NCI-H345 treated with DMSO at 0.1 percent for 48 hours (cell line): Measurements from ENCODE around the gene DOCK8.
"Not testable (repeated sequence)": the region's sequence is repeated elsewhere in the genome, so short reads cannot be mapped to it uniquely, and the experiment has no call there.

Source experiments
- DNase-seq: peaks from one replicate; lab custom pipeline; 2025; ENCODE audit not compliant: unreplicated experiment; lab: John Stamatoyannopoulos, UW

The DOCK8 gene

DNA sequence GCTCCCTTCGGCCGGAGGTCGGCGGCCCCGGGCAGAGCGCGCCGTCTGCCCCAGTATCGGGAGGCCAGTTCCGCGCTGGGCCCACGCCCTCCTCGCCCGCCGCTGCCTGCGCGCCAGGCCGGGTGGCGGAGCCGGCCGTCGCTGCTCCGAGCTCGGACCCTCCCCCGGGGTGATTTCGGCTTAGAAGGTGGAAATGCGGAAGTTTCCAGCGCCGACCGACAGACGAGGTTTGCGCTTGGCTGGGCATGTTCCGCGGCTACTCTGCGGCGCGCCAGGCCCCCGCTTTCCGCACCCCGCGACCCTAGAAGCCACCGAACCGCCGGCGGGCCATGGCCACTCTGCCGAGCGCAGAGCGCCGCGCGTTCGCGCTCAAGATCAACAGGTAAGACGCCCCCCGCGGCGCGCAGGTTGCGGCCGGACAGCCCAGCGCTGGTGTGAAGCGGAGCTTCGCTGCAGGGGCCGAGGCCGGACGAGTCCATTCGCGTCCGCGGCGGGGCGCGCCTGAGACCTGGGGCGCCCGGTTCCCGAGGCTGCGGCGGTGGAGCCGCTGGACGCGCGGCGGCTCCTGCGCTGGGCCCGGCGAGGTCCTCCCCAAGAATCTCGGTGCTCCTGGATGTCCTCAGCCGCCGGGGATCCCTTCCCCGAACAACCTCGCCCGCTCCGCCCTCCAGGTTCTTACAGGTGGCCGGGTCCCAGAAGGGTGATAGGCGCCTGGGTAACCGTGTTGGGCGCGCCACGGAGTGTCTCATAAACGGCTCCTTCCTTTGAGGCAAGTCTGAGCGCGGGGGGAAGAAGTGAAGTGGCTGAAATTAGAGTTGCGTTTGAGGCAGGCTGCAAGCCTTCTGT, at the start of gene DOCK8:
Gene DOCK8, plus strand, starts transcription at position 218 of the 846 bp plus-strand sequence. Its CDS starts 112 bp downstream, at position 330.
- no peak for DNase-seq

DNA sequence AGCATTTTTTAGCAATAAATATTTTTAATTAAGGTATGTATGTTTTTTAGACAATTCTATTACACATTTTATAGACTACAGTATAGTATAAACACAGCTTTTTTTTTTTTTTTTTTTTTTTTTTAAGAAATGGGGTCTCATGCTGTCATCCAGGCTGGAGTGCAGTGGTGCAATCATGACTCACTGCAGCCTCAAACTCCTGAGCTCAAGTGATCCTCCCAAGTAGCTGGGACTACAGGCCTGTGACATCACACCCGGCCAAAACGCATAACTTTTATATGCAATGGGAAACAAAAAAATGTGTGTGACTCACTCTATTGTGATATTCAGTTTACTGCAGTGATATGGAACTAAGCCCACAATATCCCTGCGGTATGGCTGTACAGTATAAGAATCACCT, 44.9 kb upstream of the DOCK8 start:
- DNase-seq: not testable (repeated sequence)

DNA sequence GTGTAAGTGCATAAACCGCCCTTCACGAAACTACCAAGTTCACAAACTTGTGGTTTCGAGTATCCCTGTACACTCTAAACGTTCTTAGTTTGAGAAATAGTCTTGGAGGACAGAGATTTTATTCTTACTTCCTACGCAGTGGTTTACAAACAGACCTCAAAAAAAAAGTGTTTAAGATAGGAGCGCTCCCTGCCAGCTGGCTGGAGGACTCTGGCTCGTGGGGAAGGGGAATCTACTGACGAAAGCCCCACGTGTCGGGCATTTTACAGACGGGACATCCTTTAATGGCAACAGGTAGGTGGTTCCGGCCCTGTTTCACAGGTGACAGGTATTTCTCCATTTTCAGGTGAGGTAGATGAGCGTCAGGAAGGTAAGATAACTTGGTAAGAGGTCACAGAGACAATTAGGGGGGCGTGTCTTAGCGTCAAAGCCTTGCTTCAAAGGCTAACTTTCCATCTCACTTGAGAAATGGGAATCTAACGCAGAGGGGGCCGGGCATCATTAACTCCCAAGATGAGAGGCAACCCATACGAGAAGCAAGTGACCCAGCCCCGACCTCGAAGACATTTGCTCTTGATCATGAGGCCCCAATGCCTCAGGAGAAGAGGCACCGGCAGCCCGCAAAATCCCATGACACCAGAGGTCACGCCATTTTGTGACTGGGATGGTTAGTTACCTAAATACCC, 36.4 kb upstream of the DOCK8 start:
- DNase-seq: not testable (repeated sequence)

DNA sequence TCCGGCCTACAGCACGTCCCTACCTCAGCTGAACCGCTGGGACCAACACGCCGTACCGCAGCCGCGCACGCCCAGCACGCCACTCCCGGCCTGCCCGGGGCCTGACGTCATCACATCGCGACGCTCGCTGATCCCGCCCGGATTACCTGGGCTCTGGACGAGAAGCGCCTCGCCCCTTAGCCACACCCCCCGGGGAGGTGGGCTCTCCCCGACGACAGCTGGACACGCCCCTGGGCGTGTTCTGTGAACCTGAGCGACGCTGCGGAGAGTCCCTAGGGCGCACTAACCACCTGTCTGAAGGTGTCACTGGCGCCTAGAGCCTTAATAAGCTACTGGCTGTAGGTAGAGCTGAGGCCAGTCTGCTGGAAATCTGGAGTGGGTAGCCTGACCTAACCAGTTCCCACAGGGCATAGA, 35.7 kb upstream of the DOCK8 start, which contains the start of gene ZNG1A:
Gene ZNG1A, minus strand, starts transcription at position 87 of the 414 bp plus-strand sequence. CDS start 87 bp downstream, outside the sequence.
- DNase-seq: not testable (repeated sequence)

DNA sequence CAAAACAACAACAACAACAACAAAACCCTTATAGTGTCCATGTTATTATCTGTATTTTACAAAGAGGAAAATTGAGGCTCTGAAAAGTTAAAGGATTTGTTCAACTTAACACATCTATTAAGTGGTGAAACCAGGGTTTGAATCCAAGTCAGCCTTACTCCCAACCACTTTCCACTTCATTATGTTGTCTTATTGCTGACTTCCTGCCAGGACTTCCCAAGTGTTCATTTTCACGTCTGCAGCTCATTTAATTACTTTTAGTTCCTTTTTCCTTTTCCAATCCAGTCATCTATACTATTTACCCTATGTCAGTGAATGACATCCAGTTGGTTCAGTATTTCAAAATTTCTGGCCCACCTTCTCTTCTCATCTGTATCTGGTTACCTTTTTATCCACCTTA, 15.1 kb upstream of the DOCK8 start:
- not testable (repeated sequence) for DNase-seq

DNA sequence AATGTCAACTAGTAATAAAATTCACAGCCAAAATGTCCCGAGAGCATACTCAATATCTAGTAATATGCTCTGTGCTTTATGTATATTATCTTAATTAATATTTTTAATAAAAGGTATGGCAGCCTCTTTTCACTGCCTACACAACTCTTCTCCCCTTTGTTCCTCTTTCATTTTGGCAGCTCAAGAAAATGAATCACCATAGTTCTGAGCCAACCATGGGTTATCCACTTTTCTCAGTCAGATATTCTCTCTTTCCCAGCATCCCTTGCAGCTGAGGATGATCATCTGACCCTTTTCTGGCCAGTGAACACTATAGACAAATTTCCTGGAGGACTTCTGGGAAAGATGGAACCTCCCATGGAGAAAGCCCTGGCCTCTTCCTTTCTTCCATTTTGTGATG, 8.2 kb upstream of the DOCK8 start:
- no peak for DNase-seq

DNA sequence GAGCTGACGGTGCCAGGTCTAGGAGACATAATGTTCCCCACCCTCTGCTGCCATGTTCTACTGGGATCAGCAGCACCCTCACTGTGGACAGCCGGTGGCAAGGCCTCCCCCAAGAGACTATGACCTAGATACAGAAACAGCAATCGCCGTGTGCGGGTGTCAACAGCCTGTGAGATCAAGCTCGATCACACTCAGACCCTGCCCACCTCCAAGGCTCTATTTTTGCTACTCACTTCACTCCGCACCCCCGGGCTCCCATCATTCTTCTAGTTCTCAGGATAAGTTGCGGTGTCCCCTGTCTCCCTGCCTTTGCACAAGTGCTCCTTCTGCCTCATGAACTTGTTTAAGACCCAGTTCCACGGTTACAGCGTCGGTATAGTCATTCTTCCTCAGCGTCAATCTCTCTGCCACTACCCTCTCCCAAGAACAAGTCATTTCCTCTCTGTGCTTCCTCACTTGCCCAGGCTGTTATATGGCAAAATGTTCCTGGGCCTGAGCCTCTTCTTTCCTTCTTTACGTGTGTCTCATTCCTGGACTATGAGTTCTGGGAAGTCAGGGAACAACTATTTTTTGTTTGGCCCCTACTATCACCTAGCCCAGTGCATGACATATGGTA, 5.4 kb upstream of the DOCK8 start:
- DNase-seq: no peak

DNA sequence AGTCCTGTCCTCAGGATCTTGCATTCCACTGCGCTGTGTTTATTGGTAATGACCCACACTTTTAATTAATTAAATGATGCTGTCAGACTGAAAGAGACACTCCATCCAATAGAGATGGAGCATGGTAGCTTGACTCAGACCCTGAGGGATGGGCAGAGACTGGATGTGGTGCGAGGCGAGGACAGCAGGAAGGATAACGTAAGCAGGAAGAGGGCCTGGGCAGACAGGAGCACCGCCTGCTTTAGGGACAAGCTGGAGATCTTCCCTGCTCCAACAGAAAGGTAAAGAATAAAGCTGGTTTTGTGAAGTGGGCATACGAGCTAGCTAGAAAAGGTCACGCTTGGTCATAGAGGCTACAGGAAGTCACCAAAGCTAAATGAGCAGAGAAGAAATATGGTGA, 3.6 kb upstream of the DOCK8 start:
- DNase-seq: no peak

DNA sequence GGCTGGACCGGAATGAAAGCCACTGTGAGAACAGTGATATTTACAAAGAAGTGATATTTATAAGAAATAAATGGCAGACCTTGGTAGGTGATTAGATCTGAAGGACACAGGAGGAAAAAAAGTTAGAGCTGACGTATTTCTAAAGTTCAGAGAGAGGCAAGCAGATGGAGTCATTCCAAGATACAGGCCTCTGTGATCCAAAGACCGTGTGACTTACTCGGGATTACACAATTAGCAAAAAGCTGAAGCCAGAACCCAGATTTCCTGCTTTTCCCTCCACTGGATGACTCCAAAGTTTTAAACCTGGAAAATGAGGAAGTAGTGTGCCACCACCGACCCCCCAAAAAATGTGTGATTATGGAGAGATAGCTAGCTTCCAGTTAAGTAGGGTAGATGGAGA, 3.1 kb upstream of the DOCK8 start:
- no peak for DNase-seq

DNA sequence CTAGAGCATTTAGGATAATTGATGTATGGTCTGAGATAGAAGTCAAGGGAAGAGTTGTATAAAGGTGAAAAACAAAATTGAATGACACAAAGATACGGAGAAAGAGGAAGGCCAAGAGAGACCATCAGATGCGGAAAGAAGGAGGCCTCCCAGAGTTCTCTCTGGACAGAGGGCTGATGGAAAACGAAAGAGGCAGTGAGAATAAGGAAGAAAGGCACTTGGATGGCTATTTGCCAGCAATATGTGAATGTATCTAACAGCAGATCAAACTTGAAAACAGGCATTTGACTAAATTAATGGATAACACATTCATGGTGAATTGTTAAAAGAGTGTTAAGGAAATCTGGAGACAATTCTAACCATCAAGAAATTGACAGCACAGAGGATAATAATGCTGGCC, 2.4 kb upstream of the DOCK8 start:
- no peak for DNase-seq

DNA sequence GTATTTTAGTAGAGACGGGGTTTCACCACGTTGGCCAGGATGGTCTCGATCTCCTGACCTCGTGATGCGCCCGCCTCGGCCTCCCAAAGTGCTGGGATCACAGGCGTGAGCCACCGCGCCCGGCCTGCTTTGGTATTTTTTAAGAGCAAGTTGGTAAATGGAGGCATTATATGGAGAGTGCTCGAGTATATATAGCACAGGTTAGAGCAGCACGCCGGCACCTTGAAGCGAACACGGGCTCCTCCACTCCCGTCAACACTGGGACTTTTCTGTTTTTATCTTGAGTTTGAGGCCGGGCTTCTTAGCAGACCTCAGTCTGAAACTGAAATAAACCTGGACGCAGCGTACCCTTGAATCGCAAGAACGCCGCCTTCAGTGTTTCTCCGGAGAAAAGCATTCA, 764 bp upstream of the DOCK8 start:
- not testable (repeated sequence) for DNase-seq

DNA sequence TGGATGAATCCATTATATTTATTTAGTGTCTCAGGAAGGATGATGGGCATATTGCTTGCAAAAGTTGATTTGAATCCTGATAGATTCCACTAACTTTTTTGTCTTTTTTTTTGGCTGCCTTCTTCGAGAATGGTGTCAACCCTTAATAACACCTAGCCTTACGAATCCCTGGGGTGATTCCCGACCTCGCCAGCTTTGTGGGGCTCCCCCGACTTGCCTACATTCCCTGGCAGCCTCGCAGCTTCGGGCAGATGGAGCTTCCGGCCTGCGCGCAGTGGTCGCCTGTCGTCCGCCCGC, 366 bp upstream of the DOCK8 start:
- DNase-seq: no peak

DNA sequence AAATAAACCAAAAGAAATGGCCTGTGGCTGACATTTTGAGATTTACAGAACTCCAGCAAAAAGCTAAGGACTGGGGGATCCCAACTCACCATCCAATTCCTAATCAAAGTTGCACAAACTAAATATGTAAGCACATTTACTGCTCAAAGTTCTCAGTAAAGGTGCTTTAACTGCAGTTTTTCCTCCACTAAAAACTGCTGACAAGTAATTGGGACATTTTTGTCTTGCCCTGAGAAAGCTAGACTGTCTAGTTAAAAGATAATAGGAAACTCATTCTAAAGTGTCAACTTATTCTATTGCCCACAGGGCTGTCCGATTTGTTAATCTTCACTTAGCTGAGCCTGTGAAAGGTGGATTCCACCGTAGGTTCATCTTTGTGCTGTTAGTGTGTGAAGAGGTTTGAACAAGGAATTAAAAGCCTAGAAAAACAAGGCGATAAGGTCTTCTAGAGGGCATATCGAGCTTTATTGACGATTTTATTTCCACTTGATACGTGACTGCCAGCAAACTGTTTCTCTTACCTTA, 1.0 kb downstream of the DOCK8 start:
- no peak for DNase-seq

DNA sequence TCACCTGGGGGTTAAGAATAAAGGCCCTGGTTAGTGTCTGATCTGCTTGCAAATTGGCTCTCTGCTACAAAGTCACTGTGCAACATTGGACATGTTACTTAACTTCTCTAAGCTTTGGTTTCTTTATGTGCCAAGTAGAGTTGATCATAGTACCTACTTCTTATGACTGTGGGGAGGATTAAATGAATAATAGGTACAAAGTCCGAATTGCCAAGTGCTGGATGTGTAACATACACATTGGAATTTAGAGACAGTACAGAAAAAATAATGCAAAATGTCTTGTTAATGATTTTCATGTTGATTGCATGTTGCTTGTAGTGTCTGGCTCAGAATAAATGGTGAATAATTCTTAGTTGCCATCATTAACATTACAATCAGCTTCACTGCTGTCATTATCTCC, 2.2 kb downstream of the DOCK8 start:
- DNase-seq: no peak

DNA sequence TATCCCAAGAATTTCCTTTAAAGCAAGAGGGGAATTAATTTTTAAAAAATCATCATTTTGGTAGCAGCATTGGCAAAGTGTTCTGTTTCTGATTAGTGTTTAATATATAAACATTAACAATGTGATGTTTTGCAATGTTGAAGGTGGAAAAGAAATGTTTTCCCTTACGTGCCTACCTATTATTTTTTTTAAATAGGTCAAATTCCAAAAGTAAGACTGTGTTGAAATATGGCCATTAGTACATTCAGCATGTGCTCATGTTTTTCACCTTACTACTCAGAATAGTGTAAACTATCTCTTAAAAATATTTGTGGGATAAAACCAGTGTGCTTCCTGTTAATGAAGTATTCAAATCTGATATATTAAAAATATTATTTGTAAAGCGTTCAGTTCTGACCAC, 3.3 kb downstream of the DOCK8 start:
- DNase-seq: no peak

DNA sequence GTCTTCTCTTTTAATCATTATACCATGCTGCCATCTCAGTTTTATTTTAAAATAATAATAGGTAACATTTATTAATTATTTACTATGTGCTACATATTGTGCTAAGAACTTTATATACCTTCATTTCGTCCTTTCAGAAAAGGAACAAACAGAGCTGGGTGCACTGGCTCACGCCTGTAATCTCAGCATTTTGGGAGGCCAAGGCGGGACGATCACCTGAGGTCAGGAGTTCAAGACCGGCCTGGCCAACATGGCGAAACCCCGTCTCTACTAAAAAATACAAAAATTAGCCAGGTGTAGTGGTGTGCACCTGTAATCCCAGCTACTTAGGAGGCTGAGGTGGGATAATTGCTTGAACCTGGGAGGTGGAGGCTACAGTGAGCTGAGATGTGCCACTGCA, 4.4 kb downstream of the DOCK8 start:
- not testable (repeated sequence) for DNase-seq

DNA sequence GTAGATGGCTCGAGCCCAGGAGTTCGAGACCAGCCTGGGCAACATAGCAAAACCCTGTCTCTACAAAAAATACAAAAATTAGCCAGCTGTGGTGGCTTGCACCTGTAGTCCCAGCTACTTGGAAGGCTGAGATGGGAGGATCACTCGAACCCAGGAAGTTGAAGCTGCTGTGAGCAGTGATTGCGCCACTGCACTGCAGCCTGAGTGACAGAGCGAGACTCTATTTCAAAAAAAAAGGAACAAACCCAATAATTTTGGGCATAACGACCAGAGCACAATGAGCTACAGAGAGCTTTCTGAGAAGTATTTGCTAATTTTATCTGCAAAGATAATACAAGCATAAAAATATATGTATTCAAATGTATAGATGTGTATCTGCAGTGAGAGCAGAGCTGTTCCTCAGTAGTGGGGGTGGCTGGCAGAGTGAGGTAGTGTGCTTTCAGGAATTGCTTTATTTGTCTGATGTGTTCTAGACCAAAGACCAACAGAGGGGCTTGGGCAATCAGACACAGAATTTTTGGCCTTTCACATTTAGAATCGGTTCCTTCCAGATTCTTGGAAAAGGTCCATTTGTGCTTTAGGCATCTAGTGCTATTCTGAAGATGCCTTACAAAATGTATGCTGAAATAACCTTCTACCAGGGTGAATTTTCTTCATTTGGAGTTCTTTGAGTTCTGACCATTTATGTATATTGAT, 5.2 kb downstream of the DOCK8 start:
- no peak for DNase-seq

DNA sequence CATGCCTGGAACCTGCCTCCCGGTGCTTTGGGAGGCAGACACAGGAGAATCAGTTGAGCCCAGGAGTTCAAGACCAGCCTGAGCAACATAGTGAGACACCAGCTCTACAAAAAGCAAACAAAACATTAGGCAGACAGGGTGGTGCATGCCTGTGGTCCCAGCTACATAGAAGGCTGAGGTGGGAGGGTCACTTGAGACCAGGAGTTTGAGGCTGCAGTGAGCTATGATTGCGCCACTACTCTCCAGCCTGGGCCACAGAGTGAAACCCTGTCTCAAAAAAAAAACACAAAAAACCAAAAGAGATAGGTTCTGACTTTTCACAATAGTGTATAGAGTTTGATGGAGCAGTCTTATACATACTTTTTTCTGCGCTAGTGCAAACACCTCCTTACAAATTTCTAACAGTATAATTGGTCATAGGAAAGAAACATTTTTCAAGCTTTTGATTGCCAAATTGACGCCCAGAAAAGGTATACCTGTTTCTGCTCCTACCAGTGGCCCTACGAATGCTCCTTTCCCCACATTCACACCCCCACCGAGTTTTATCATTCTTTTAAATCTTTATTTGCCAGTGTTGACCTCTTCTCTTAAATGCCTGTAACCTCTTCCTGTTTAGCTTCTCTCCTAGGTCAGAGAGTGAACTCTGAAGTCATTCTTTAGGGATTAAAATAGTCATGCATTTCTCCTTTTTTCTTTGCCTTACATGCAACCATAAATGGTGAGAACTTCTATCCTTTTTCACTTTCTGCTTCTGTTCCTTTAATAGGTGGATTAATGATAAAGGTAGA, 7.5 kb downstream of the DOCK8 start:
- DNase-seq: no peak

DNA sequence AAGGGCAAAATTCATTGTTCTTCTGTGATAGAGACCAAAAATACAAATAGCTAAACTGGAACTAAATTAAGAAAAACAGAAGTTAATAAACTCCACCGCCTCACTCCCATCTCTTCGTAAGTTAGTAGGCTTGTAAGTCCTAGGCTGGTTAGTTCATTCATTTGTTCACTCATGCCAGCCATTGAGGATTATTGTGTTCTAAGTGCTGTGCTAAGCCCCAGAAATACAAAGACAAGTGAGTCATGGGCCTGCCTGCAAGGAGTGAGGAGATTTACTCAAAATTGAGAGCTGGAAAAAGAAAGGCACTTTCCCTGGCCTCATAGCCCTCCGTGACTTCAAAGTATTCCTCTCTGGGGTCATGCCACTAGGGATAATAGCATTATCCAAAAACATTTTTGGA, 8.5 kb downstream of the DOCK8 start:
- no peak for DNase-seq

DNA sequence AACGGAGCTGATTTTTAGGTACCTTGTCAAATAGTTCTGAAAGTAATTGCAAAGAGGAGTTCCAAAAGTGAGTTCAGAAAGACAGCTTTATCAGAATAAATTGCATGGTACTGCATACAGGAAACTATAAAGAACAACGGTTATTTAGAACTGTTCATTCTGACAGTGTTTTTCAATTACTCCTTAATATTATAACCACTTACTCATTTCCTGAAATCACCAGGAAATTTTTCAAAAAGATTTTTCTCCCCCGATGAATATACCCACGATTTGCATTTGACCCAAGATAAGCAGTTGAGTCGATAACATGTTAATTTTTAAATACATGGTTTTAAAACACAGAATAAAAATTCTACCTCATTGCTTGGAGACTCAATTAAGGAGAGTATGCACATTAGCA, 9.4 kb downstream of the DOCK8 start:
- no peak for DNase-seq
